Stimulated activated CD4-positive, alpha-beta T cell treated with anti-CD3 and anti-CD28 coated beads, Interleukin-12 subunit alpha, Interleukin-12 subunit beta, amount 100 ng/mL, for 48 hours (primary cell): Measurements from ENCODE around the gene KAT6B.

Source experiments
- DNase-seq, 3 donors: peaks; one replicate each; pipeline ENCODE4 v3.0.0-alpha.2; 2020; ENCODE audit warnings: low read depth in 2 of 3, low spot score in 1 of 3

KAT6B gene

GRCh38 chr10:75010373-75010772 lies 184.0 kb downstream of the KAT6B start:
- DNase-seq, result no peak

GRCh38 chr10:75011221-75011620 lies 184.8 kb downstream of the KAT6B start:
- DNase-seq, result no peak

- no peak for DNase-seq
Observed at GRCh38 chr10:75012471-75012870, 186.1 kb downstream of the KAT6B start.

- DNase-seq, result no peak
Observed at GRCh38 chr10:75013007-75013406, 186.6 kb downstream of the KAT6B start.

GRCh38 chr10:75013522-75013921 lies 187.1 kb downstream of the KAT6B start:
- no peak for DNase-seq

DNA sequence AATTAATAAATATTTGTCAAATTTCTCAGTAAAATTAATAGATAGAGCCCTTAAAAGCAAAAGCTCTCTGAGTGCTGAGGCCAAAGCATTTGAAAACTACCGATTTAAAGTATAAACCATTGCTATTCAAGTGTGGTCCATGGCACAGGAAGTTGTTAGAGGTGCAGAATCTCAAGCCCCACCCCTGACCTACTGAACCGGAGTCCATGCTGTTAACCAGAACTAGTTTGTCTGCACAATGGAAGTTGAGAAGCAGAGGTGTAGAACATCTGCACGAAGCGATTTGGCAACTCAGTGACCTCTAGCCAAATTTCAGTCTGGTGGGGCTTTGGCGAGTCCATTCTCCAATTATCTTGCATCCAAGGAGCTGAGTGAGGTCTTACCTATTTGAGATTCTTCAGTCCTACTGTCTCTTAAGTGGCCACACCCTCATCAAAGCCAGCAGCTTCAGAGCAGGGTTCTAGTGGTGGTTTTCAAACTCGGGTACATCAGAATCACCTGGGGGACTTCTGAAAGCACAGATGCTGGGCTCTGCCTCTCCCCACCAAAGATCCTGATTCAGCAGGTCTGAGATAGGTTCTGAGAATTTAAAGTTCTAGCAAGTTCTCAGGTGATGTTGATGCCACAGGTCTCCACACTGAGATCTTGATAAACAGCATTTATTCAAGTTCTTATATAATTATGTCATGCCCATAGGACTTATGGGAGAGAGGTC lies 188.3 kb downstream of the KAT6B start:
- no peak for DNase-seq

DNA sequence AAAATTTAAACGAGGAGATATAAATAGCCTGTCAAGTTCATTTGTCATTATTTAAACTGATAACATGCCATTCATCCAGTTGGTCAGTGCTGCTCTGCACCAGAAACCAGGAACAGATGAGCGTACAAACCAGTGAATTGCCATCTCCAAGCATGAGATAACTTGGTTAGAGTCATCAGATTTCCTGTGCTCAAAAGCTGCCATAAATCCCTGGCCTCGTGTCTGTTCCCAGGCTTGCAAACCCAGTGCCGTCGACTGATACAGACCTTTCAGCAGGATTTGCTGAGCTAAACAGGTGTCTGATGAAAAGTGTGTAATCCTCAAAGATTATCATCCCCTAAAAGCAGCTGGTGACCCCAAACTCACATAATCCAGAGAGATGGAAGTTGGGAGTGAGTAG lies 189.0 kb downstream of the KAT6B start:
- DNase-seq, result no peak

DNA sequence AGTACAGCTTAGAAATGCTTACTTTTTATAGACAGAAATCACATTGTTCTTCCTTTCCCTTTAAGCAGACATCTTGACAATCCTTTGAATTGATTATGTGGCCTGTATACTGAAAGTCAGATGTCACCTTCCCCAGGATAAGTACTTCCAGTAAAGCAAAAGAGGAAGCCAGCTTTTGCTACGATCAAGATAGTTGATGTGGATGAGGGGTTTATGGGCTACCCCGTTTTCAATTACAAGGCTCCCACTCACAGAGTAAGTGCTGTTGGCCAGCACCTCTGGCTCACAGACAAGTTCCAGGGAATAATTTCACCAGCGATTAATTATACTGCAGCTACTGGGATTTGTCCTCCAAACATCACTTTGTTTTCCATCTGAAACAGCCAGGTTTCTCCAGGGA lies 189.9 kb downstream of the KAT6B start:
- no peak for DNase-seq

- DNase-seq, result no peak
Observed at GRCh38 chr10:75018251-75018650, 191.9 kb downstream of the KAT6B start.

DNA sequence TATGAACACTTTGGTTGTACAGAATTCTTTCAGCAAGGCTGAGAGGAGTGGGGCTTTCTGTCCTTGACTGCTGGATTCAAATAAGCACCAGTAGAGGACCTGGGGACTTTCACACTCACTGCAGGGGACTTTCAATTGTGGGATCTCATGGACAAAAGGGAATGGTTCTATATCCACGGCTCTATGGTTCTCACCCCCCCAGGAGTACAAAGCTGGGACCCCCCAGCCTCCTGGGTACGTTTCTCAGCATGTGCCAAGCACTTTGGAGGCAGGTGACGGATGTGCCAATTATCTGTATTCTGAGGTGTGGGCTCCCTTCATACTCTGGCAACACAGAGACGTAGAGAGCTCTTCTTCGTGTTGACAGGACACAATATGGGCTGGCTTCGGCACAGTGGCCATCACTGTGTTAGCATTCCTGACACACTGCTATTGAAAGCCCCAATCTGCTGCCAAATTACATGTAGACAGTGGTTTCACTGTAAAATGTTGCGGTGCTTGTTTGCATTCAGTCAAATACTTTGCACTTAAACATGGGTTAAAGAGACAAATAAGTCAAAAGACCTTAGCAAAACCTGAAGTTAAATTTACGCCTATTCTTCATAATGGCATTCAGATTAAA lies 192.4 kb downstream of the KAT6B start:
- no peak for DNase-seq

DNA sequence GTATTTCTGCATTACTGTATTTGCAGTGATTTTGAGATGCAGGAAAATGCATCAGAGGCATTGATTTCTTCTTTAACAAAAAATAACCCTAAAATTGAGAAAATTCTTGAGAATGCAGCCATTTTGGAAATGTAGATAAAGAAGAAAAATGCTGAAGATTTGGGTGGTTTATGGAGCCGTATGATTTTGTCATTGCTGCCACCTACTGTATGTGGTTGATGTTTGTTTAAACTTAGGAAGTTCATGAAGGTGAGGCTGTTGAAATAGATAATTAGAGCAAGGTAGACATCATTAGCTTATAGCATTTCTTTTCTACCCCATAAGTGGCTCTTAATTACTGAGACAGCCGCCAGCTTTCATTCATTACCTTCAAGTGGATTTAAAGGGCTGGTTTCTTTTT lies 193.0 kb downstream of the KAT6B start:
- DNase-seq, result no peak

DNA sequence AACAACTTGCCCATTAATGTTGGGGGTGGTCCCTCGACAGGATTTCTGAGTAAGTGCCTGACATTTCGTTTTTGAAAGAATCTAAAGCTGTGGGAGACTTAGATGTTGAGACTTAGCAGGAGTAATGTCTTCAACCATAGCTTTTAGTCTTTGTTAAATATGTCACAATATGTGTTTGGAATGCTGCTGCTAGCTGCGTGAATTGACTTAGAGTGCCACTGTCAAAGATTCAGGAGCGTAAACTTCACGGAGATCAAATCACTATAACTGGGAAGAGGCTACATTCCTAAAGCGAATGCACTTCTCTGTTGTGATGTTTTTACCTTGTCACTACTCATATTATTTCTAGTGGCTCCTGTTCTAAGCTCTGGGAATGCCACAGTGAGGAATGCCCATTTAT lies 193.8 kb downstream of the KAT6B start:
- DNase-seq, result no peak

- no peak for DNase-seq
Observed at GRCh38 chr10:75021379-75022249, 195.2 kb downstream of the KAT6B start.

DNA sequence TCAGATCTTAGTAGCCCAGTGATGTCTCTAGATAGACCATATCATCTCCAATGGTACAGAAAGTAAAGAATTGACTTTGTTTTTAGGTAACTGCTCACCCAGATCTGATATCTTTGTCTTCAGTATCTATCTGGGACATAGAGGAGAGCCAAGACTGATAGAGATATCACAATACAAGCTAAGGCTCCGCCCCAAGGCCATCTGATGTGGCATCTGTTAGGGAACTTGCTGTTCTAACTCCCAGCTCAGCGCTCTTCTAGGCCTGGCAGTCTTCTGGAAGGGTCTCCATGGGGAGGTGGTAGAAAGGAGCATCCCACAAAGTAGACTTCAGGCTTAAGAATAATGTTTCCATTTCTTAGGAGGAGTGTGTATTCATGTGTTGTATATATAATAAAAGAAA lies 196.7 kb downstream of the KAT6B start:
- DNase-seq, result no peak

GRCh38 chr10:75024971-75025523 lies 198.6 kb downstream of the KAT6B start:
- DNase-seq, result no peak

- no peak for DNase-seq
Observed at GRCh38 chr10:75028049-75028448, 201.6 kb downstream of the KAT6B start.

GRCh38 chr10:75028748-75029147 lies 202.3 kb downstream of the KAT6B start:
- DNase-seq, result no peak

DNA sequence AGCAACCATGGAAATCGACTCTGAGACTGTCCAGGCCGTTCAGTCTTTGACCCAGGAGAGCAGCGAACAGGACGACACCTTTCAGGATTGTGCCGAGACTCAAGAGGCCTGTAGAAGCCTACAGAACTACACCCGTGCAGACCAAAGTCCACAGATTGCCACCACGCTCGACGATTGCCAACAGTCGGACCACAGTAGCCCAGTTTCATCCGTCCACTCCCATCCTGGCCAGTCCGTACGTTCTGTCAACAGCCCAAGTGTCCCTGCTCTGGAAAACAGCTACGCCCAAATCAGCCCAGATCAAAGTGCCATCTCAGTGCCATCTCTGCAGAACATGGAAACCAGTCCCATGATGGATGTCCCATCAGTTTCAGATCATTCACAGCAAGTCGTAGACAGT lies 203.0 kb downstream of the KAT6B start:
- DNase-seq, result no peak

DNA sequence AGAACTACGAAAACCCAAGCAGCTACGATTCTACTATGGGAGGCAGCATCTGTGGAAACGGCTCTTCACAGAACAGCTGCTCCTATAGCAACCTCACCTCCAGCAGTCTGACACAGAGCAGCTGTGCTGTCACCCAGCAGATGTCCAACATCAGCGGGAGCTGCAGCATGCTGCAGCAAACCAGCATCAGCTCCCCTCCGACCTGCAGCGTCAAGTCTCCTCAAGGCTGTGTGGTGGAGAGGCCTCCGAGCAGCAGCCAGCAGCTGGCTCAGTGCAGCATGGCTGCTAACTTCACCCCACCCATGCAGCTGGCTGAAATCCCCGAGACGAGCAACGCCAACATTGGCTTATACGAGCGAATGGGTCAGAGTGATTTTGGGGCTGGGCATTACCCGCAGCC lies 203.5 kb downstream of the KAT6B start:
- no peak for DNase-seq

- no peak for DNase-seq
Observed at GRCh38 chr10:75030371-75030770, 204.0 kb downstream of the KAT6B start.

- DNase-seq, result no peak
Observed at GRCh38 chr10:75032119-75032518, 205.7 kb downstream of the KAT6B start.

DNA sequence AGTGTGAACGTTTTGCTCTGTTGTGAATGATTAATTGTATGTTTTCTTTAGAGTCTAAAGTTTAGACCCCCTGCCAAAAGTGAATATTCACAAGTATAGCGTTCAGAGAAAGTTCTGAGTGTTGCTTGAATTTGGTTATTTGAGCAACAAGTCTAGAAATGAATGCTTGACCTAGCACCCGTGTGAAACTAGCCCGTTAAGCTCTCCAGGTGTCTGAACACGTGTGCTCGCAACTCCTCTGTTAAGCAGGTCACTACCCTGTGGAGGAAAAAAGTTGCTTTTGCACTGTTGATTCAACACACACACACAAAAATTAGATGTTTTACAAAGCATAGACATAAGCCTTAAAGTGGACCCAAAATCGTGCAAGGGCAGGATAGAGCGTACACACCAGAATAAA lies 206.4 kb downstream of the KAT6B start:
- no peak for DNase-seq
